Trophoblast cell (in vitro differentiated cells and primary cell): Measurements from ENCODE around the gene SOX6.
A peak's percentile ranks its signal among the peaks of the same experiment; 100 is the strongest.

ENCODE experiments used
- DNase-seq, 2 donors: peaks; one replicate each; pipeline ENCODE4 v3.0.0-alpha.2; 2016
- H2AFZ ChIP-seq: 2 replicates; pipeline ENCODE4 v1.6.1; 2013; ENCODE audit warnings: low read length, moderate library complexity, mild to moderate bottlenecking; ENCODE audit not compliant: insufficient read depth, poor library complexity
- H2AK5ac ChIP-seq: 2 replicates; pipeline ENCODE4 v1.6.1; 2013; ENCODE audit warnings: mild to moderate bottlenecking, low read length
- H2BK120ac ChIP-seq: 2 replicates; pipeline ENCODE4 v1.6.1; 2013; ENCODE audit warnings: low read length, mild to moderate bottlenecking, moderate library complexity; ENCODE audit not compliant: insufficient read depth, poor library complexity
- H2BK12ac ChIP-seq: 2 replicates; pipeline ENCODE4 v1.6.1; 2013; ENCODE audit warnings: mild to moderate bottlenecking, low read length, moderate library complexity
- H2BK5ac ChIP-seq: 2 replicates; pipeline ENCODE4 v1.6.1; 2013; ENCODE audit warnings: low read length, low read depth, moderate library complexity, mild to moderate bottlenecking; ENCODE audit not compliant: poor library complexity
- H3K14ac ChIP-seq: 2 replicates; pipeline ENCODE4 v1.6.1; 2013; ENCODE audit warnings: mild to moderate bottlenecking, low read length
- H3K18ac ChIP-seq: 2 replicates; pipeline ENCODE4 v1.6.1; 2013; ENCODE audit warnings: mild to moderate bottlenecking, low read length
- H3K23ac ChIP-seq: 2 replicates; pipeline ENCODE4 v1.6.1; 2013; ENCODE audit warnings: low read length
- H3K27ac ChIP-seq: 2 replicates; pipeline ENCODE4 v1.5.1; 2013; ENCODE audit warnings: low read depth, mild to moderate bottlenecking, inconsistent platforms, low read length, moderate library complexity
- H3K27me3 ChIP-seq: 2 replicates; pipeline ENCODE4 v1.6.1; 2013; ENCODE audit warnings: inconsistent platforms, mild to moderate bottlenecking, low read length, moderate library complexity; ENCODE audit not compliant: insufficient read depth
- H3K36me3 ChIP-seq, 2 experiments: 1 replicate in 1 of 2; 2 replicates in 1 of 2; pipeline ENCODE4 v1.6.1; 2013; ENCODE audit warnings: low read length in 2 of 2, mild to moderate bottlenecking in 2 of 2, moderate library complexity in 1 of 2; ENCODE audit not compliant: insufficient read depth in 2 of 2, control insufficient read depth in 1 of 2
- H3K4ac ChIP-seq: 2 replicates; pipeline ENCODE4 v1.6.1; 2013; ENCODE audit warnings: low read depth, mild to moderate bottlenecking, low read length, moderate library complexity
- H3K4me1 ChIP-seq, 2 experiments: 1 replicate in 1 of 2; 2 replicates in 1 of 2; pipeline ENCODE4 v1.6.1; 2013; ENCODE audit warnings: low read length in 2 of 2, mild to moderate bottlenecking in 2 of 2, moderate library complexity in 1 of 2; ENCODE audit not compliant: insufficient read depth in 2 of 2, control insufficient read depth in 1 of 2
- H3K4me2 ChIP-seq: 2 replicates; pipeline ENCODE4 v1.6.1; 2013; ENCODE audit warnings: inconsistent platforms, mild to moderate bottlenecking, low read length, moderate library complexity
- H3K4me3 ChIP-seq: 2 replicates; pipeline ENCODE4 v1.5.1; 2013; ENCODE audit warnings: mild to moderate bottlenecking, low read depth, low read length, inconsistent platforms
- H3K79me1 ChIP-seq: one replicate; pipeline ENCODE4 v1.6.1; 2013; ENCODE audit warnings: low read length
- H3K79me2 ChIP-seq: 2 replicates; pipeline ENCODE4 v1.6.1; 2013; ENCODE audit warnings: low read length, mild to moderate bottlenecking; ENCODE audit not compliant: control insufficient read depth, insufficient read depth, poor library complexity
- H3K9ac ChIP-seq: 2 replicates; pipeline ENCODE4 v1.6.1; 2013; ENCODE audit warnings: mild to moderate bottlenecking, low read length
- H3K9me3 ChIP-seq: 2 replicates; pipeline ENCODE4 v1.6.1; 2013; ENCODE audit warnings: low read depth, mild to moderate bottlenecking, control low read depth, inconsistent platforms, low read length; ENCODE audit not compliant: insufficient read depth
- H4K12ac ChIP-seq: 2 replicates; pipeline ENCODE4 v1.6.1; 2013; ENCODE audit warnings: low read depth, mild to moderate bottlenecking, low read length, moderate library complexity
- H4K8ac ChIP-seq: 2 replicates; pipeline ENCODE4 v1.6.1; 2013; ENCODE audit warnings: low read depth, mild to moderate bottlenecking, low read length, moderate library complexity
- H4K91ac ChIP-seq: one replicate; pipeline ENCODE4 v1.6.1; 2013; ENCODE audit warnings: low read depth, mild to moderate bottlenecking, low read length, moderate library complexity
- WGBS: extraction: QIAGEN DNeasy Blood & Tissue Kit; methylation state at CpG from one replicate; pipeline ENCODE4 v1.1.7; 2013; ENCODE audit warnings: missing lambda C conversion rate; ENCODE audit not compliant: insufficient read length, insufficient coverage; ENCODE audit errors: extremely low coverage; 5-methylcytosine and 5-hydroxymethylcytosine counted together

SOX6 gene

DNA sequence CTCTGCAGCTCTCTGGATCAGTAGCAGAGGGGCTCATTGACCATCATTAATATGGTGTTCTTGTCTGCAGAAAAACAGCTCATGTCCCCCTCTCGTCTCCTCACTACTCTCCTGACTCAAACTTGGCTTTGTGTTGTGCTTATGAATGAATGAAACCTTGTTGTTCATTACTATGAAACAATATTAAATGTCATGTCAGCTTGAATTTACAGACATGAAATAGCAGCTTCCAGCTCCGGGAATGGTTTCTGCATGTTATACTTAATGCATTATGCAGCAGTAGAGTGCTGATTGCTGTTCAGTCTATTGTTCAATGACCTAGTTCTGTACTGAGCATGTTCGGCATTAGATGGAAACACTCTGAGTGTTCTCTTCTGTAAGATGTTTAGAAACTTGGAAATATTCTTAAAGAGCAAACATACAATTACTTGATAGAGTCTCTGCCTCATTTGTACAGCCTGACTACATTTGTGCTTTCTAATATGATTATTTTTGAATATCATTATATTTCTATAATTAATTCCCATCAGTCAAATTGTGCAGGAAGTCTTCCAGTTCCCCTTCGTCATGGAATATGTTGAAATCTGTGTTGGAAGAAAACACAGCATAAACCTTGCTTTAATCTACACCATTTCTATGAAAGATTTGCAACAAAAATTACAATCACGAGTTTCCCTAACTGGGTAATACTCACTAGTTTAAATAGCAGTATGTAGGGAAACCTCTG, 340.4 kb downstream of the SOX6 start:
- Histone ChIP-seq H3K9ac (no peak overlapping the region), H3K79me2 (no peaks in the 10 kb centered on the region), H3K27me3 (no peaks in the 10 kb centered on the region), H3K36me3 (no peaks in the 10 kb centered on the region), H2AK5ac (no peak overlapping the region), H2BK12ac (no peak overlapping the region), H3K18ac (no peak overlapping the region), H3K4me2 (no peak overlapping the region), H3K4me3 (no peak overlapping the region), H4K12ac (no peak overlapping the region), H2BK5ac (no peak overlapping the region), H3K4me1 (peaks cover 0 to 2% of the 10 kb centered on the region in 2 experiments), H2AFZ (no peak overlapping the region), H3K9me3 (no peaks in the 10 kb centered on the region), H3K79me1 (no peaks in the 10 kb centered on the region), H4K91ac (no peak overlapping the region), H3K14ac (no peak overlapping the region), H3K4ac (no peak overlapping the region), H2BK120ac (no peak overlapping the region), H3K23ac (no peak overlapping the region), H4K8ac (no peak overlapping the region), H3K27ac (no peak overlapping the region)
- no CpG with 5 or more reads among the region's 5 CpGs for WGBS
- DNase-seq, result no peak

DNA sequence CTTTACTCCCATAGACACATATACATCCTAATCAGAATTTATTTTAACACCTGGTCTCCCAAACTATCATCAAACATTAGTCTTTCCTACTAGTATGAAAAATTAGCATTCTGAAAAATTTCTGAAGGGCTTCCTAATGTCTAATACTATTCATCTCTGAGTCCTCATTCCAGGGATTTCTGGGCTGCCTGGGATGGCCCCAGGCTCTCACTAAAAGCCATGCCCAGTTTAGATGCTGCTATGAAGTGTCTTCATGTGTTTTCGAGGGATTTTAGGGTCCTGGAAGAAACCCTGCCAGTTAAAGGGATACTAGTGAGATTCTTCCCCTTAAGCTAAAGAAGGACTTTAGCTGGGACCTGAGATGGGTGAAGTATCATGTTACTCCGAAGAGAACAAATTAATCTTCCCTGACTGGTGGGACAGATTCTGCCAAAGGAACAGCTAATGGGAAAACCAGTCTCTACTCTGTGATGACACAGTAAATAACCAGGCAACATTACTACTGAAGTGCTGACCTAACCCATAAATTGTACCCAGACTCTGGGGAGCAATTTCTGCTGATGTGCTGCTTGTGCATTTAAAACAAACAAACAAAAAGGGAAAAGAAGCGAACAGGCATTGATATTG, 342.6 kb downstream of the SOX6 start:
- Histone ChIP-seq H3K27me3 (no peaks in the 10 kb centered on the region), H2BK12ac (no peak overlapping the region)

DNA sequence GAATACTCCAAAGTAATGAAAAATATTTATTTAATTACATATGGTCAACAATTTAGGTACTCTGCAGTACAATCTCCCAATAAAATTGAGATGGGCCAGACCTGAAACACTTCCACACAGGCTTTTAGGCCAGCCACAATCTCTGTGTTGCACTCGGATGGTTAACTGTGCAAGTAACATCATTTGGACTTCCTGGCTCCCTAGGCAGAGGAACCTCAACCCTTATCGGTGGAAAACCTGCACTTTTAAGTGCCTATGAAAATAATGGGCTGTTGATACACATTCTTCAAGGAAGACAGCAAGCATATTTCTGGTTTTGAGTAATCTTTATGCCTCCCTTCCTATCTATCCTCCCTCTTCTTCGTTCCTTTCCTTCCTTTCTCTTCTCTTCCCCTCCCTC, 343.1 kb downstream of the SOX6 start:
- Histone ChIP-seq H2AFZ (no peak overlapping the region), H3K4ac (no peak overlapping the region), H2BK120ac (no peak overlapping the region), H3K79me2 (no peaks in the 10 kb centered on the region), H2BK5ac (no peak overlapping the region), H3K23ac (no peak overlapping the region), H4K91ac (no peak overlapping the region), H3K4me1 (peaks cover 0 to 2% of the 10 kb centered on the region in 2 experiments), H3K36me3 (no peaks in the 10 kb centered on the region), H3K9me3 (no peaks in the 10 kb centered on the region), H2BK12ac (no peak overlapping the region), H2AK5ac (no peak overlapping the region), H4K8ac (no peak overlapping the region), H3K4me3 (no peak overlapping the region), H3K18ac (no peak overlapping the region), H3K27me3 (no peaks in the 10 kb centered on the region), H3K79me1 (no peaks in the 10 kb centered on the region), H3K14ac (no peak overlapping the region), H3K4me2 (no peak overlapping the region), H3K27ac (no peak overlapping the region), H4K12ac (no peak overlapping the region), H3K9ac (no peak overlapping the region)
- DNase-seq, result no peak
- 100% methylated on average over 1 of the region's 3 CpGs for WGBS

More for the DNA sequence above, 342.6 kb downstream of the SOX6 start:
- Histone ChIP-seq H3K4ac (no peak overlapping the region), H3K9me3 (no peaks in the 10 kb centered on the region), H4K12ac (no peak overlapping the region), H2BK5ac (no peak overlapping the region), H2AFZ (no peak overlapping the region), H3K36me3 (no peaks in the 10 kb centered on the region), H3K14ac (no peak overlapping the region), H3K79me2 (no peaks in the 10 kb centered on the region), H3K4me2 (no peak overlapping the region), H3K27ac (no peak overlapping the region), H3K18ac (no peak overlapping the region), H3K79me1 (no peaks in the 10 kb centered on the region), H4K8ac (no peak overlapping the region), H3K9ac (no peak overlapping the region), H3K23ac (no peak overlapping the region), H4K91ac (no peak overlapping the region), H2BK120ac (no peak overlapping the region), H2AK5ac (no peak overlapping the region), H3K4me3 (no peak overlapping the region), H3K4me1 (peaks cover 0 to 2% of the 10 kb centered on the region in 2 experiments)
- DNase-seq, result peak in 1 of 2 donors; percentile 27
- no CpG with 5 or more reads among the region's 3 CpGs for WGBS

- H3K18ac ChIP-seq, result no peak overlapping the region
- H3K9me3 ChIP-seq, result no peaks in the 10 kb centered on the region
- H2BK5ac ChIP-seq, result no peak overlapping the region
- no peak overlapping the region for H2BK12ac ChIP-seq
- no peaks in the 10 kb centered on the region for H3K36me3 ChIP-seq
- H3K27ac ChIP-seq, result no peak overlapping the region
- H3K4me2 ChIP-seq, result no peak overlapping the region
- H3K9ac ChIP-seq, result no peak overlapping the region
- H2BK120ac ChIP-seq, result no peak overlapping the region
- H3K4me1 ChIP-seq, result peaks cover 0 to 2% of the 10 kb centered on the region in 2 experiments
- H3K79me1 ChIP-seq, result no peaks in the 10 kb centered on the region
- H3K4ac ChIP-seq, result no peak overlapping the region
- WGBS, result no CpG with 5 or more reads among the region's 6 CpGs
- no peak overlapping the region for H3K23ac ChIP-seq
- H4K91ac ChIP-seq, result no peak overlapping the region
- H3K4me3 ChIP-seq, result no peak overlapping the region
- no peaks in the 10 kb centered on the region for H3K27me3 ChIP-seq
- no peak overlapping the region for H3K14ac ChIP-seq
- no peak overlapping the region for H4K8ac ChIP-seq
- DNase-seq, result no peak
- H2AK5ac ChIP-seq, result no peak overlapping the region
- H3K79me2 ChIP-seq, result no peaks in the 10 kb centered on the region
- no peak overlapping the region for H2AFZ ChIP-seq
- H4K12ac ChIP-seq, result no peak overlapping the region
These were observed 344.1 kb downstream of the SOX6 start for GRCh38 chr11:16012125-16012751.
